Measurements from ENCODE around the gene DDX50. TPM values are rescaled to one million over a fixed set of nuclear protein-coding genes. Genes with fewer than 3 reads are reported as not detected.
A peak's percentile ranks its signal among the peaks of the same experiment; 100 is the strongest.
"Not testable (repeated sequence)": the region's sequence is repeated elsewhere in the genome, so short reads cannot be mapped to it uniquely, and the experiment has no call there.

Gene DDX50, protein sequence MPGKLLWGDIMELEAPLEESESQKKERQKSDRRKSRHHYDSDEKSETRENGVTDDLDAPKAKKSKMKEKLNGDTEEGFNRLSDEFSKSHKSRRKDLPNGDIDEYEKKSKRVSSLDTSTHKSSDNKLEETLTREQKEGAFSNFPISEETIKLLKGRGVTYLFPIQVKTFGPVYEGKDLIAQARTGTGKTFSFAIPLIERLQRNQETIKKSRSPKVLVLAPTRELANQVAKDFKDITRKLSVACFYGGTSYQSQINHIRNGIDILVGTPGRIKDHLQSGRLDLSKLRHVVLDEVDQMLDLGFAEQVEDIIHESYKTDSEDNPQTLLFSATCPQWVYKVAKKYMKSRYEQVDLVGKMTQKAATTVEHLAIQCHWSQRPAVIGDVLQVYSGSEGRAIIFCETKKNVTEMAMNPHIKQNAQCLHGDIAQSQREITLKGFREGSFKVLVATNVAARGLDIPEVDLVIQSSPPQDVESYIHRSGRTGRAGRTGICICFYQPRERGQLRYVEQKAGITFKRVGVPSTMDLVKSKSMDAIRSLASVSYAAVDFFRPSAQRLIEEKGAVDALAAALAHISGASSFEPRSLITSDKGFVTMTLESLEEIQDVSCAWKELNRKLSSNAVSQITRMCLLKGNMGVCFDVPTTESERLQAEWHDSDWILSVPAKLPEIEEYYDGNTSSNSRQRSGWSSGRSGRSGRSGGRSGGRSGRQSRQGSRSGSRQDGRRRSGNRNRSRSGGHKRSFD
- total RNA-seq (51.9 TPM), polyA plus RNA-seq (ENCODE audit: insufficient read depth in 1 of 8, insufficient read length in 8 of 8, low replicate concordance in 1 of 8) (10 to 100 TPM; 41.1 to 63.6 (median 45.0) TPM)
- long read RNA-seq, donor 1, partial matches to known transcripts: 0 of 4 reads
- long read RNA-seq, donor 1, other reads (novel, unspliced or antisense): 0 of 4 reads
- long read RNA-seq, donor 2, partial matches to known transcripts: 0 of 1 reads
- long read RNA-seq, donor 2, other reads (novel, unspliced or antisense): 0 of 1 reads
- long read RNA-seq, donor 3, transcript DDX50-201 (15 exons, 2,538 nt): major isoform, 14 of 19 reads
- long read RNA-seq, donor 3, partial matches to known transcripts: 5 of 19 reads
- long read RNA-seq, donor 3, other reads (novel, unspliced or antisense): 0 of 19 reads
- long read RNA-seq, donor 4, partial matches to known transcripts: 0 of 4 reads
- long read RNA-seq, donor 4, other reads (novel, unspliced or antisense): 0 of 4 reads
- long read RNA-seq, donor 5, transcript DDX50-201 (15 exons, 2,538 nt): major isoform, 23 of 48 reads
- long read RNA-seq, donor 5, partial matches to known transcripts: 25 of 48 reads
- long read RNA-seq, donor 5, other reads (novel, unspliced or antisense): 0 of 48 reads
- long read RNA-seq, donor 6, transcript DDX50-201 (15 exons, 2,538 nt): major isoform, 9 of 9 reads
- long read RNA-seq, donor 6, partial matches to known transcripts: 0 of 9 reads
- long read RNA-seq, donor 6, other reads (novel, unspliced or antisense): 0 of 9 reads
- long read RNA-seq, donor 7, transcript DDX50-201 (15 exons, 2,538 nt): major isoform, 14 of 29 reads
- long read RNA-seq, donor 7, partial matches to known transcripts: 15 of 29 reads
- long read RNA-seq, donor 7, other reads (novel, unspliced or antisense): 0 of 29 reads
- long read RNA-seq, donor 8, transcript DDX50-201 (15 exons, 2,538 nt): major isoform, 6 of 11 reads
- long read RNA-seq, donor 8, partial matches to known transcripts: 5 of 11 reads
- long read RNA-seq, donor 8, other reads (novel, unspliced or antisense): 0 of 11 reads
- long read RNA-seq, donor 9, transcript DDX50-201 (15 exons, 2,538 nt): major isoform, 6 of 22 reads
- long read RNA-seq, donor 9, partial matches to known transcripts: 16 of 22 reads
- long read RNA-seq, donor 9, other reads (novel, unspliced or antisense): 0 of 22 reads
- long read RNA-seq, donor 10, transcript DDX50-201 (15 exons, 2,538 nt): major isoform, 13 of 28 reads
- long read RNA-seq, donor 10, partial matches to known transcripts: 15 of 28 reads
- long read RNA-seq, donor 10, other reads (novel, unspliced or antisense): 0 of 28 reads
- long read RNA-seq, donor 11, transcript DDX50-201 (15 exons, 2,538 nt): major isoform, 13 of 18 reads
- long read RNA-seq, donor 11, partial matches to known transcripts: 5 of 18 reads
- long read RNA-seq, donor 11, other reads (novel, unspliced or antisense): 0 of 18 reads

DNA sequence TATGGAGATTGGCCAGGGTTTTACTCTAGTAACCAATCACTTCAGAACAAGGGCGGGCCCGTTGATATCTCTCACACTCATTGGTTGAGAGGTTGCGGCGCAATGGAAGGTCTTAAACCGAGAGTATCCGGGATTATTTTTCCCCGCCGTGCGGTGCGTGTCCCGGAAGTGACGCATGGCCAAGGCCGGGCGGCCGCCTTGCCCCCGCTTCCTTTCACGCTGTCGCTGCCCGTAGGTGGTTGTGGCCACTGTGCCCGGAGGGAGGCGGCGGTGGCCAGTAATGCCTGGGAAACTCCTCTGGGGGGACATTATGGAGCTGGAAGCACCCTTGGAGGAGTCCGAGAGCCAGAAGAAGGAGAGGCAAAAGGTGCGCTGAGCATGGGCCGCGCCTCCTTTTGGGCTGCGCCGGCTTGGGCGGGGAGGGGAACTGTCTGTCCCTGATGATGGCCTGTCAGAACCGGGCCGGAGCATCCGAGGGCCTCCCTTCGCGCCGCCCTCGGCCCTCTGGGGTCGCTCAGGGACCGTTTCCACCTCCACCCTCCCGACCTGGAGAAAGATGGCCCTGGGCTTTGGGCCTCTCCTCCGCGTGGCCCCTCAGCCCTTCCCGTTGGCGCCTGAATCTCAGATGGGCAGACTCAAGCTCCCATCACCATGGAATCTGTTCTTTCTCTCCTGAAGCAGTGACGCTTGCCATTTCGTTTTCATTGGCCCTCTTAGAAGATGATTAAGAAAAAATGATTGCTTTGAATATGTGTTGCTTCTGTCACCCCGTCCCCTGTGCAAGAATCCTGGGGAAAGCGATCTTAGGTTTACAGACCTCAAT lies at the start of gene DDX50:
Gene DDX50, plus strand, starts transcription at position 211 of the 823 bp plus-strand sequence. Its CDS starts 70 bp downstream, at position 281.
- H3K9me3 ChIP-seq (replicated peaks; ENCODE audit: control insufficient read depth, low read depth, low read length): no peaks in the 10 kb centered on the region
- H3K27me3 ChIP-seq (ENCODE audit: control insufficient read depth, insufficient read depth, low read length): no peaks in the 10 kb centered on the region
- peaks cover 5% of the 10 kb centered on the region for H3K36me3 ChIP-seq (ENCODE audit: control insufficient read depth, insufficient read depth, low read length)
- H3K4me1 ChIP-seq (ENCODE audit: control insufficient read depth, insufficient read depth, low read length): peaks cover 15% of the 10 kb centered on the region
- H3K27ac ChIP-seq (ENCODE audit: low read length): peak within 1 kb of the TSS; percentile 99
- DNase-seq: peak; percentile 100
- peak within 1 kb of the TSS; percentile 91 for H3K4me3 ChIP-seq (ENCODE audit: low read length)
- under 1% methylated on average over 34 of the region's 47 CpGs for WGBS (ENCODE audit: insufficient coverage)

DNA sequence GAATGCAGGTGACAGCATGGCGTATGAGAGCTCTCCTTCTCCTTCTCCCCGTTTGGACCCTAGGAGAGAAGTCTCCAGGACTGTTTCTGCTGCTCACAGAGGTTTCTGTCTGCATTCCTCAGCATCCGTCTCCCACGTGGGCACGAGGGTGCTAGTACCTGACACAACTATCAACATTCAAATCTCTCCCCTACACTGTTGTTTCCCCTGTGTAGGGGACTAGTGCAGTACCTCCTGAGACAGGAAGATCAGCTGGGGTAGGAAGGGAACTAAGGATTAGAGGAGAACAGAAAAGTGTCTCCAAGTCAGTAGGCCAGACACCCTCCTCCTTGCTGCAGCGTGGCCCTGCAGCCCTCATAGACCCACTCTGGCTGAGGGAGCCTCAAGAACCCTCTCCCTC lies 44.8 kb upstream of the DDX50 start:
- H3K4me1 ChIP-seq (ENCODE audit: control insufficient read depth, insufficient read depth, low read length): no peaks in the 10 kb centered on the region
- H3K4me3 ChIP-seq (ENCODE audit: low read length): no peak overlapping the region
- H3K36me3 ChIP-seq (ENCODE audit: control insufficient read depth, insufficient read depth, low read length): no peaks in the 10 kb centered on the region
- no peak for DNase-seq
- no peaks in the 10 kb centered on the region for H3K27me3 ChIP-seq (ENCODE audit: control insufficient read depth, insufficient read depth, low read length)
- WGBS (ENCODE audit: insufficient coverage): 46% methylated on average over 3 of the region's 6 CpGs
- H3K9me3 ChIP-seq (replicated peaks; ENCODE audit: control insufficient read depth, low read depth, low read length): peaks cover 8% of the 10 kb centered on the region
- no peak overlapping the region for H3K27ac ChIP-seq (ENCODE audit: low read length)

DNA sequence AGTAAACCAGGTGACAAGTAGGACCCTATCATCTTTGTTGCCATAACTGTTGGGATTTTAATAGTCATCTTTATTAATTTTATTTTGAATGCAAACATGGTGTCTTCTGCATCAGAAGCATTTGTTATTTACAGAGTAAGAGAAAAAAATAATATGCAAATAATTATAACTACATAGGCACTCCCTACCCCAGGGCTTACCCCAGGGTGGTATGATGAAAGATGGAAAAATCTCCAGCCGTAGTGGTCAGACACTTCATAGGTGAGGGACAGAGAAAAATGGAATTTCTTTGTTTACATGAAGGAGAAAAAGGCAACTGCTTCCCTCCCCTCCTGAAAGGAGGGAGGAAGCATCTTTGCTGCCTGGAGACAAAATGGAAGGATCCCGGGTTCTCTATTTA lies 44.1 kb upstream of the DDX50 start:
- H3K4me3 ChIP-seq (ENCODE audit: low read length): no peak overlapping the region
- DNase-seq: no peak
- H3K27me3 ChIP-seq (ENCODE audit: control insufficient read depth, insufficient read depth, low read length): no peaks in the 10 kb centered on the region
- no peaks in the 10 kb centered on the region for H3K36me3 ChIP-seq (ENCODE audit: control insufficient read depth, insufficient read depth, low read length)
- no peak overlapping the region for H3K27ac ChIP-seq (ENCODE audit: low read length)
- WGBS (ENCODE audit: insufficient coverage): no CpG with 5 or more reads among the region's 2 CpGs
- no peaks in the 10 kb centered on the region for H3K4me1 ChIP-seq (ENCODE audit: control insufficient read depth, insufficient read depth, low read length)
- H3K9me3 ChIP-seq (replicated peaks; ENCODE audit: control insufficient read depth, low read depth, low read length): peaks cover 12% of the 10 kb centered on the region

DNA sequence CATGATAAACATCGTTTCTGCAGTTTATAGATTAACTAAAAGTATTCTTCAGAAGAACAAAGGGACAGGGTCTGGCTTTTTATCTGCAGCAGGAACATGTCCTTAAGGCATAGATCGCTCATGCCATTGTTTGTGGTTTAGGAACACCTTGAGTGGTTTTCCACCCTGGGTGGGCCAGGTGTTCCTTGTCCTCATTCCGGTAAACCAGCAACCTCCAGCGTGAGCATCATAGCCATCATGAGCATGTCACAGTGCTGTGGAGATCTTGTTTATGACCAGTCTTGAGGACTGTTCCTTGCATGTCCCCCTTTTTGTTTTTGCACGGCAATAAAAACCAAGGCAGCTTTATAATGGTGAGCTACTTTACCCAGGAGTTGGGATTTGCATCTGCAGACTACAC lies 39.9 kb upstream of the DDX50 start:
- no peak overlapping the region for H3K27ac ChIP-seq (ENCODE audit: low read length)
- no peaks in the 10 kb centered on the region for H3K36me3 ChIP-seq (ENCODE audit: control insufficient read depth, insufficient read depth, low read length)
- no peak overlapping the region for H3K4me3 ChIP-seq (ENCODE audit: low read length)
- H3K27me3 ChIP-seq (ENCODE audit: control insufficient read depth, insufficient read depth, low read length): no peaks in the 10 kb centered on the region
- DNase-seq: no peak
- no peaks in the 10 kb centered on the region for H3K4me1 ChIP-seq (ENCODE audit: control insufficient read depth, insufficient read depth, low read length)
- peaks cover 13% of the 10 kb centered on the region for H3K9me3 ChIP-seq (replicated peaks; ENCODE audit: control insufficient read depth, low read depth, low read length)
- WGBS (ENCODE audit: insufficient coverage): no CpG with 5 or more reads among the region's 5 CpGs

DNA sequence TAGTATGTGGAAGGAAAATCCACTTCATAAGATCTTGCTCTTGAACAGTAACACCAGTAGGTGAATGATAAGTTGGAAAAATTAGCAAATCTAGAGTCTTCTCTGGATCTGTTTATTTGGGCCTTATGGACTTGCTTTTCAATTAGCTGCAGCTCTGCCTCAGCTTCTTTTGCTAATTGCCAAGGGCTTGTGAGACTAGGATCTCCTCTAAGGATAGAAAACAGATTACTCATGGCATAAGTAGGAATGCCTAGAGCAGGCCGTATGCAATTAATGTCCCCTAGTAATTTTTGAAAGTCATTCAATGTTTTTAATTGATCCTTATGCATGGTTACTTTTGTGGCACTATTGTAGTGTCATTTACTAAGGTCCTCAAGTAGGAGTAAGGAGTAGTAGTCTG lies 36.5 kb upstream of the DDX50 start:
- Histone ChIP-seq H3K9me3 (replicated peaks; ENCODE audit: control insufficient read depth, low read depth, low read length) (peaks cover 15% of the 10 kb centered on the region), H3K4me3 (ENCODE audit: low read length) (no peak overlapping the region), H3K27ac (ENCODE audit: low read length) (no peak overlapping the region), H3K27me3 (ENCODE audit: control insufficient read depth, insufficient read depth, low read length) (no peaks in the 10 kb centered on the region), H3K36me3 (ENCODE audit: control insufficient read depth, insufficient read depth, low read length) (no peaks in the 10 kb centered on the region), H3K4me1 (ENCODE audit: control insufficient read depth, insufficient read depth, low read length) (no peaks in the 10 kb centered on the region)
- WGBS (ENCODE audit: insufficient coverage): no CpG with 5 or more reads among the region's 1 CpG
- no peak for DNase-seq

DNA sequence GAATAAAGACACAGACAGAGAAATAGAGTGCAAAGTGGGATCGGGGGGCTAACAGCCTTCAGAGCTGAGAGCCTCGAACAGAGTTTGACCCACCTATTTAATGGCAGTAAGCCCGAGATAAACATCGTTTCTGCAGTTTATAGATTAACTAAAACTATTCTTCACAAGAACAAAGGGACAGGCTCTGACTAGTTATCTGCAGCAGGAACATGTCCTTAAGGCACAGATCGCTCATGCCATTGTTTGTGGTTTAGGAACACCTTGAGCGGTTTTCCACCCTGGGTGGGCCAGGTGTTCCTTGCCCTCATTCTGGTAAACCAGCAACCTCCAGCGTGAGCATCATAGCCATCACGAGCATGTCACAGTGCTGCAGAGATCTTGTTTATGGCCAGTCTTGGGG lies 32.9 kb upstream of the DDX50 start:
- H3K4me3 ChIP-seq (ENCODE audit: low read length); DNase-seq; H3K27ac ChIP-seq (ENCODE audit: low read length); H3K9me3 ChIP-seq (replicated peaks; ENCODE audit: control insufficient read depth, low read depth, low read length); H3K4me1 ChIP-seq (ENCODE audit: control insufficient read depth, insufficient read depth, low read length); H3K36me3 ChIP-seq (ENCODE audit: control insufficient read depth, insufficient read depth, low read length); H3K27me3 ChIP-seq (ENCODE audit: control insufficient read depth, insufficient read depth, low read length): not testable (repeated sequence)
- 89% methylated on average over 4 of the region's 8 CpGs for WGBS (ENCODE audit: insufficient coverage)

DNA sequence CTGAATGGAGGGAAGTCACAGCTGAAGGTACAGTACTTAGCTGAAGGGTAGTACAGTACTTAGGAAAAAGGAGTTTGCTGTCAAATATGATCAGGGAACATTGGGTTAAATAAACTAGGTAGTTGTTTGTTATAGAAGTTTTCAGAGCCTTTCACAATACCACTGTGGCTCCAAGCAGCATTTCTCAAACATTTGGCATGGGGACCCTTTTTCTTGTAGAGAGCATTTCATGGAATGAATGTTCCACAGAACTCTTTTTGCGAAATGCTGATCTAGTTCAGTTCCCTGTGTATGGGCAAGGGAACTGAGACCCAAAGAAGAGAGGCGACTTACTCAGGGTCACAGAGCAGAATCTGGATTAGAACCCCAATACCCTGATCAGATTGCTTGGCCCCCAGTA lies 31.5 kb upstream of the DDX50 start:
- Histone ChIP-seq H3K27me3 (ENCODE audit: control insufficient read depth, insufficient read depth, low read length) (no peaks in the 10 kb centered on the region), H3K27ac (ENCODE audit: low read length) (no peak overlapping the region), H3K4me1 (ENCODE audit: control insufficient read depth, insufficient read depth, low read length) (peaks cover 7% of the 10 kb centered on the region), H3K36me3 (ENCODE audit: control insufficient read depth, insufficient read depth, low read length) (no peaks in the 10 kb centered on the region), H3K9me3 (replicated peaks; ENCODE audit: control insufficient read depth, low read depth, low read length) (peaks cover 2% of the 10 kb centered on the region), H3K4me3 (ENCODE audit: low read length) (no peak overlapping the region)
- peak; percentile 4 for DNase-seq
- WGBS (ENCODE audit: insufficient coverage): no CpG with 5 or more reads among the region's 2 CpGs

DNA sequence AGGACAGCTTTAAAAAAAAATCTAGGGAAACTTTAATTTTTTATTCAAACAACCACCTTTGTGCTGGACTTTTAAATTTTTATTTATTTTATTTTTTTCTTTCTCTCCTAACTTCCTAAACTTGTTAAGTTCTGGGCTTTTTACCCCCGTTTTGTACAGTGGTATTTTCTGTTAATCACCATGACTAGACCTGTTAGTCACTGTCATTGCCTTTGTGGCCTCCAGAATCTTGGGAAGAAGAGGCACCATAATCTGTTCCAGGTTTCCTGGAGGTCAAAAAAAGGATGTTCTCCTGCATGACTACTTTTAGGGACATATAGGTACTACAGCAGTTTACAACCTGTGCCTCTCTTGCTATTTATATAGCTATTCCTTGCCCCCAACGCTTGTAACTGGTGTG lies 31.1 kb upstream of the DDX50 start:
- Histone ChIP-seq H3K27ac (ENCODE audit: low read length) (no peak overlapping the region), H3K4me3 (ENCODE audit: low read length) (no peak overlapping the region), H3K4me1 (ENCODE audit: control insufficient read depth, insufficient read depth, low read length) (peaks cover 7% of the 10 kb centered on the region), H3K36me3 (ENCODE audit: control insufficient read depth, insufficient read depth, low read length) (no peaks in the 10 kb centered on the region), H3K9me3 (replicated peaks; ENCODE audit: control insufficient read depth, low read depth, low read length) (peaks cover 2% of the 10 kb centered on the region), H3K27me3 (ENCODE audit: control insufficient read depth, insufficient read depth, low read length) (no peaks in the 10 kb centered on the region)
- 40% methylated on average over 1 of the region's 2 CpGs for whole genome bisulfite sequencing (ENCODE audit: insufficient coverage)
- DNase-seq: no peak
